Loucy (cell line): ENCODE data around the gene TMEM132D.

Source experiments
- H2AFZ ChIP-seq: fragments of 200-600 bp; sonication (generic); 2 replicates; pipeline ENCODE4 v1.6.0; 2016; ENCODE audit warnings: antibody characterized with exemption, mild to moderate bottlenecking, low read length, moderate library complexity
- H3F3A ChIP-seq: fragments of 200-600 bp; 2 replicates; pipeline ENCODE4 v1.6.0; 2016; ENCODE audit warnings: antibody characterized with exemption, low read depth, mild to moderate bottlenecking
- H3K27me3 ChIP-seq: fragments of 200-600 bp; sonication (generic); 2 replicates; pipeline ENCODE4 v1.6.1; 2014; ENCODE audit warnings: low read length, mild to moderate bottlenecking; ENCODE audit not compliant: insufficient read depth, poor library complexity, severe bottlenecking
- H3K36me3 ChIP-seq: fragments of 200-600 bp; sonication (generic); 2 replicates; pipeline ENCODE4 v1.6.1; 2016; ENCODE audit warnings: low read length; ENCODE audit not compliant: insufficient read depth
- H3K4me1 ChIP-seq: fragments of 200-600 bp; sonication (generic); 2 replicates; pipeline ENCODE4 v1.5.1; 2014; ENCODE audit warnings: low read length, mild to moderate bottlenecking; ENCODE audit not compliant: insufficient read depth, poor library complexity, severe bottlenecking
- H3K4me2 ChIP-seq: fragments of 200-600 bp; sonication (generic); 2 replicates; pipeline ENCODE4 v1.6.0; 2014; ENCODE audit warnings: antibody characterized with exemption, low read length, low read depth, mild to moderate bottlenecking; ENCODE audit not compliant: poor library complexity, severe bottlenecking
- H3K4me3 ChIP-seq: fragments of 200-600 bp; sonication (generic); 2 replicates; pipeline ENCODE4 v1.5.1; 2014; ENCODE audit warnings: low read length, mild to moderate bottlenecking, mixed read lengths; ENCODE audit not compliant: poor library complexity, severe bottlenecking
- H3K79me2 ChIP-seq: fragments of 200-600 bp; sonication (generic); 2 replicates; pipeline ENCODE4 v1.6.1; 2014; ENCODE audit warnings: low read length; ENCODE audit not compliant: insufficient read depth
- H3K9ac ChIP-seq: fragments of 200-600 bp; sonication (generic); 2 replicates; pipeline ENCODE4 v1.6.0; 2014; ENCODE audit warnings: mild to moderate bottlenecking, low read depth, low read length, moderate library complexity; ENCODE audit not compliant: poor library complexity, severe bottlenecking
- H3K9me2 ChIP-seq: fragments of 200-600 bp; sonication (generic); replicated peaks from 2 replicates; pipeline ENCODE4 v1.6.1; 2016; ENCODE audit warnings: low read depth, low read length, mixed read lengths
- H3K9me3 ChIP-seq: fragments of 200-600 bp; sonication (generic); 2 replicates; pipeline ENCODE4 v1.6.1; 2014; ENCODE audit warnings: mild to moderate bottlenecking, antibody characterized with exemption, low read length, low read depth; ENCODE audit not compliant: insufficient read depth
- H4K20me1 ChIP-seq: fragments of 200-600 bp; sonication (generic); 2 replicates; pipeline ENCODE4 v1.6.0; 2014; ENCODE audit warnings: antibody characterized with exemption, low read length, mild to moderate bottlenecking; ENCODE audit not compliant: insufficient read depth, poor library complexity, severe bottlenecking
- CTCF ChIP-seq: fragments of 200-600 bp; sonication (generic); conservative IDR thresholded peaks from 2 replicates; pipeline ENCODE4 v1.5.1; 2014; ENCODE audit warnings: mild to moderate bottlenecking, antibody characterized with exemption, low read length
- EZH2phosphoT487 ChIP-seq: fragments of 200-600 bp; IDR thresholded peaks from 2 replicates; pipeline ENCODE4 v1.6.1; 2018; ENCODE audit warnings: antibody characterized with exemption, mild to moderate bottlenecking, moderate library complexity, borderline replicate concordance

TMEM132D gene

DNA sequence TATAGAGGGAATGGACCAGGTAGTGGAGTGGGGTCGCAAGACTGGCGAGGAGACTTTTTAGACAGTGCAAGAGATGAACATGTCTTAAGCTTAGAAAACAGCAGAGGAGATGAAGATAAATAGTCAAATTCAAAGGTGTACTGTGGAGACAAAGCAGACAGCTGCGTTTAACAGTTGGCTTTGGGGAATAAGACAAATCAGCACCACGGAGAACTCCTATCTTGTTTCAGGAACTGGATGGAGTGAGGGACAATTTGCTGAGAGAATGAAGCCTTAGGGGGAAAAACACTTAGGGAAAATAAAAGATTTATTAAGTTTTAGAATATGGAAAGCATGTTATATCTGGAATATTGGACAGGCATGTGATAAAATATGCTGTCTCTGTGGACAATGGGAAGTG, 591.8 kb downstream of the TMEM132D start:
- no peaks in the 10 kb centered on the region for H3K9me3 ChIP-seq
- H3K4me3 ChIP-seq, result no peak overlapping the region
- H3F3A ChIP-seq, result no peaks in the 10 kb centered on the region
- no peaks in the 10 kb centered on the region for H3K9me2 ChIP-seq
- H3K4me2 ChIP-seq, result no peak overlapping the region
- no peaks in the 10 kb centered on the region for H3K27me3 ChIP-seq
- no peaks in the 10 kb centered on the region for H4K20me1 ChIP-seq
- H3K9ac ChIP-seq, result no peak overlapping the region
- H3K79me2 ChIP-seq, result no peaks in the 10 kb centered on the region
- no peaks in the 10 kb centered on the region for H3K4me1 ChIP-seq
- no peak overlapping the region for H2AFZ ChIP-seq
- no peaks in the 10 kb centered on the region for H3K36me3 ChIP-seq
- TF ChIP-seq CTCF, result no peak
- no peak for TF ChIP-seq EZH2phosphoT487

GRCh38 chr12:129310346-129310745, 593.5 kb downstream of the TMEM132D start:
- TF ChIP-seq CTCF, result no peak
- TF ChIP-seq EZH2phosphoT487, result no peak
- Histone ChIP-seq H4K20me1 (no peaks in the 10 kb centered on the region), H3K9ac (no peak overlapping the region), H3K9me2 (no peaks in the 10 kb centered on the region), H3K4me2 (no peak overlapping the region), H2AFZ (no peak overlapping the region), H3K9me3 (no peaks in the 10 kb centered on the region), H3K4me3 (no peak overlapping the region), H3K79me2 (no peaks in the 10 kb centered on the region), H3K4me1 (no peaks in the 10 kb centered on the region), H3F3A (no peaks in the 10 kb centered on the region), H3K27me3 (no peaks in the 10 kb centered on the region), H3K36me3 (no peaks in the 10 kb centered on the region)

GRCh38 chr12:129305851-129306250, 598.0 kb downstream of the TMEM132D start:
- no peaks in the 10 kb centered on the region for H3K4me1 ChIP-seq
- no peaks in the 10 kb centered on the region for H3K9me2 ChIP-seq
- H3F3A ChIP-seq, result no peaks in the 10 kb centered on the region
- H3K79me2 ChIP-seq, result no peaks in the 10 kb centered on the region
- no peak overlapping the region for H2AFZ ChIP-seq
- H3K4me3 ChIP-seq, result no peak overlapping the region
- H3K4me2 ChIP-seq, result no peak overlapping the region
- no peaks in the 10 kb centered on the region for H4K20me1 ChIP-seq
- H3K36me3 ChIP-seq, result no peaks in the 10 kb centered on the region
- TF ChIP-seq EZH2phosphoT487 (no peak), CTCF (no peak)
- no peak overlapping the region for H3K9ac ChIP-seq
- H3K27me3 ChIP-seq, result no peaks in the 10 kb centered on the region
- H3K9me3 ChIP-seq, result peaks cover 4% of the 10 kb centered on the region; the same call in 1 of the 2 replicates
